Measurements from ENCODE around the gene B3GALNT2. TPM values are rescaled to one million over a fixed set of nuclear protein-coding genes. Genes with fewer than 3 reads are reported as not detected.

B3GALNT2 gene
- total RNA-seq, 1 donor from 2014 or later, result 15.9 TPM

DNA sequence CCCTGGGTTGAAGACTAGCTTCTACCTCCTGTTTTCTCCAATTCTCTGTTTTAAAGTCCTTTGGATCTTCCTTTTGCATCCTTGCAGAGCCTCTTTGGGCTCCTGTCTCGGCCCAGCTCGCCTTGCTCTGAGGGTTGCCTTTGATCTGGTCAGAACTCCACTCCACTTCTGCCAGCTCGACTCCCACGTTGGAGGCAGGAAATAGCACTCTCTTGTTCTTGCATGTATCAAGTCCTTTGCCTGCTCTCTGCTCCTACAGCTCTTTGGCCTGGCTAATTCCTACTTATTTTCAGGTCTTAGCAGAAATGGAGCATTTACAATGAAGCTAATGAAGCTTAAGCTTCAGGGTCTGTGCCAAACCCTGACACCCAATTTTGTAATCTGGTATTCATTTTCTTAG lies 21.1 kb upstream of the B3GALNT2 start:
- TF ChIP-seq, protein P1, sequence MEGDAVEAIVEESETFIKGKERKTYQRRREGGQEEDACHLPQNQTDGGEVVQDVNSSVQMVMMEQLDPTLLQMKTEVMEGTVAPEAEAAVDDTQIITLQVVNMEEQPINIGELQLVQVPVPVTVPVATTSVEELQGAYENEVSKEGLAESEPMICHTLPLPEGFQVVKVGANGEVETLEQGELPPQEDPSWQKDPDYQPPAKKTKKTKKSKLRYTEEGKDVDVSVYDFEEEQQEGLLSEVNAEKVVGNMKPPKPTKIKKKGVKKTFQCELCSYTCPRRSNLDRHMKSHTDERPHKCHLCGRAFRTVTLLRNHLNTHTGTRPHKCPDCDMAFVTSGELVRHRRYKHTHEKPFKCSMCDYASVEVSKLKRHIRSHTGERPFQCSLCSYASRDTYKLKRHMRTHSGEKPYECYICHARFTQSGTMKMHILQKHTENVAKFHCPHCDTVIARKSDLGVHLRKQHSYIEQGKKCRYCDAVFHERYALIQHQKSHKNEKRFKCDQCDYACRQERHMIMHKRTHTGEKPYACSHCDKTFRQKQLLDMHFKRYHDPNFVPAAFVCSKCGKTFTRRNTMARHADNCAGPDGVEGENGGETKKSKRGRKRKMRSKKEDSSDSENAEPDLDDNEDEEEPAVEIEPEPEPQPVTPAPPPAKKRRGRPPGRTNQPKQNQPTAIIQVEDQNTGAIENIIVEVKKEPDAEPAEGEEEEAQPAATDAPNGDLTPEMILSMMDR (IDR thresholded peaks at IDR 0.05; ENCODE audit: unreplicated experiment), result no peak
- H3K27me3 Mint-ChIP-seq (ENCODE audit: unreplicated experiment), result no peaks in the 10 kb centered on the region
- no peak overlapping the region for H3K4me3 Mint-ChIP-seq (ENCODE audit: unreplicated experiment)
- no peak for DNase-seq (ENCODE audit: low spot score)
- no peaks in the 10 kb centered on the region for H3K36me3 Mint-ChIP-seq (ENCODE audit: low read depth, unreplicated experiment)
- no peaks in the 10 kb centered on the region for H3K9me3 Mint-ChIP-seq (ENCODE audit: unreplicated experiment)
- H3K27ac Mint-ChIP-seq (ENCODE audit: unreplicated experiment), result no peak overlapping the region
- H3K4me1 Mint-ChIP-seq (ENCODE audit: unreplicated experiment), result no peaks in the 10 kb centered on the region

DNA sequence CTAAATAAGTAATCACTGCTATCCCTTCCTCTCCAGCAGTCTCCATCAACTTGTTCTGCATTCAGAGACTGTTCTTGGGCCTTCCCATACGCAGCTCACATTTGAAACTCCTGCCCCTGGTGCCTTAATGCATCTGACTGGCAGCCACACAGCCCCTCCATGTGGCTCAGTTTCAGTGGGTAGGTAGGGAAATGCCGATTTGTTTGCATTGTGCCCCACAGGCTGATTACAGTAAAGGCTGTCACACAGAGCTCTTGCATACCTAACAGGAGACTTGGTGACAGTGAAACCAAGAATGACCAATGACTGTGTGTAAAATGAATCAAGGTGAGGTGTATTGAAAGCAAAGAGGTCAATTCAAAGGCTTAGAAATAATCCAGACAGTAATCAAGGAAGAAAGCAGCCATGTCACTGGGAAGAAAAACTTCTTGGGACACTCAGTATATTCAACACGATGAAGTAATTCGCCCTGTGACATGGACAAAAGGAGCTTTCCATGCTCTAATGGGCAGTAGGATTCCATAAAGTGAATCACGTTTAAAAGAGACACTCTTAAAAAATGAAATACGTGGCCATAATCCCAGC lies 12.7 kb upstream of the B3GALNT2 start:
- TF ChIP-seq, protein P1 (IDR thresholded peaks at IDR 0.05; ENCODE audit: unreplicated experiment), result no peak
- no peak overlapping the region for H3K27ac Mint-ChIP-seq (ENCODE audit: unreplicated experiment)
- DNase-seq (ENCODE audit: low spot score), result no peak
- no peaks in the 10 kb centered on the region for H3K4me1 Mint-ChIP-seq (ENCODE audit: unreplicated experiment)
- H3K4me3 Mint-ChIP-seq (ENCODE audit: unreplicated experiment), result no peak overlapping the region
- no peaks in the 10 kb centered on the region for H3K9me3 Mint-ChIP-seq (ENCODE audit: unreplicated experiment)
- H3K36me3 Mint-ChIP-seq (ENCODE audit: low read depth, unreplicated experiment), result no peaks in the 10 kb centered on the region
- H3K27me3 Mint-ChIP-seq (ENCODE audit: unreplicated experiment), result no peaks in the 10 kb centered on the region

DNA sequence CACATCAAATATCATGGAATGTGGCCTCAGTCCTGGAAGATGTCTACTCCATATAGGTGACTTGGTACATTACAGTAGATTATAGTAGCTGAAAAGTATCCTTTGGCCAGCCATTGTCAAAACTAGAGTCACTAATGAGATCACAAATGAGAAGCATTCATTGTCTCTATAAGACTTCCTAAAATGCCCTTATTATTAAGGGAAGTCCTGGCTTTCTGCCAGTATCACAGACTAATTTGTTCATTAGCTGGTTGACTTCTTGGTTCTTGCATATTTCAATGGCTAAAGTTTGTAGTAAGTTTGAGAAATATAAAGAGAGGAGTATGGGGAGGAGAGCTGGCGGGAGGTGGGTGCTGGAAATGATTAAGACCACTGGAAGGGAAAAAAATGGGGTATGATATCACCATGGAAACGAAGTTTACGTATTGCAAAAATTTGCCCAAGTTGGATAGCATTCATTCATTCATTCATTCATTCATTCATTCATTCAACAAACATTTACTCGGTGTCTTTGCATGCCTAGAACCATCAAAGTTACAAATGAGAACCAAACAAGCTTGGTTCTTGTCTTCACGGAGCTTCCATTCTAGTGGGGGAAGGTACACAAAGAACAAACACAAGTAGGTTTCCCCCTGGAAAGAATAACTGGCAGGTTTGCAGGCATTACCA lies 11.7 kb upstream of the B3GALNT2 start:
- Mint-ChIP-seq H3K27me3 (ENCODE audit: unreplicated experiment) (no peaks in the 10 kb centered on the region), H3K27ac (ENCODE audit: unreplicated experiment) (no peak overlapping the region), H3K4me1 (ENCODE audit: unreplicated experiment) (no peaks in the 10 kb centered on the region), H3K4me3 (ENCODE audit: unreplicated experiment) (no peak overlapping the region), H3K36me3 (ENCODE audit: low read depth, unreplicated experiment) (no peaks in the 10 kb centered on the region), H3K9me3 (ENCODE audit: unreplicated experiment) (no peaks in the 10 kb centered on the region)
- TF ChIP-seq, protein P1 (IDR thresholded peaks at IDR 0.05; ENCODE audit: unreplicated experiment), result no peak
- no peak for DNase-seq (ENCODE audit: low spot score)

DNA sequence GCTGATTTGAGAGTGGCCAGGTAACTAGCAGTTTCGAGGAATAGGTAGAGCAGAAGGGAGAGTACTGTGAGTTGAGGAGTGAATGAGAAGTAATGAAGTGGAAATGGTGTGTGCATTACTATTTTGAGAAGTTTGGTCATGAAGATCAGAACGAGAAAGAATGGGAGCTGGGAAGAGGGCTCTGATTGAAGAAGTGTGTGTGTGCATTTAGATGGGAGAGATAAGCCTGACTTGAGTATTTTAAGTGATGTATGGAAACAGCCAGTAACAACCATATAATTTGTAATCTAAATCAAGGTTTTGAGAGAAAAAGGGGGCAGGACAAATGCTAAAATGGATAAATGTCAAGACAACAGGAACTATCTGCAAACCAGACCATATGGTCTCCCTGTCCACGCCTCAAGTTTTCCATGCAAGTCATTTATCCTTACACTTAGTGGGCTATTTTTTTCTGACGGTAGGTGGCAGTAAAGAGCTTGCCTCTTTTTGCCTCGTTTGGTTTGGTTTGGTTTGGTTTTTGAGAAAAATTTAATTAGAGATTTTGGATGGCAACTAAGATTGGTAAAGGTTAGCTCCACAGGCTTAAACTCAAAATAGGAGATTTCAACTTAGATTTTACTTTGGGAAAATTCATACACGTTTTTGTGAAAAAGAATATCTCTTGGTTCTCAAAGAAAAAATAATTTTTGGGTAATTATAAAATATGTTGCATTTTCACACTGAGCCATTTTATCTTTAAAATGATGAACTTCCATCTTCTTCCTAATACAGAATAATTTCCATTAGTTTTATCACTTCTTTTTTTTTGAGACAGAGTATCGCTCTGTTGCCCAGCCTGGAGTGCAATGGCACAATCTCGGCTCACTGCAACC lies 9.5 kb upstream of the B3GALNT2 start:
- H3K4me1 Mint-ChIP-seq (ENCODE audit: unreplicated experiment), result no peaks in the 10 kb centered on the region

More for the DNA sequence above, 9.5 kb upstream of the B3GALNT2 start:
- Mint-ChIP-seq H3K27me3 (ENCODE audit: unreplicated experiment) (no peaks in the 10 kb centered on the region), H3K9me3 (ENCODE audit: unreplicated experiment) (no peaks in the 10 kb centered on the region), H3K4me3 (ENCODE audit: unreplicated experiment) (no peak overlapping the region), H3K27ac (ENCODE audit: unreplicated experiment) (no peak overlapping the region), H3K36me3 (ENCODE audit: low read depth, unreplicated experiment) (no peaks in the 10 kb centered on the region)
- peak; percentile 67 for DNase-seq (ENCODE audit: low spot score)
- TF ChIP-seq, protein P1 (IDR thresholded peaks at IDR 0.05; ENCODE audit: unreplicated experiment), result peak; percentile 95

Data from endothelial cell (in vitro differentiated cells).